GM18505 (cell line): Measurements from ENCODE around the gene TAMALIN.

ENCODE experiments used
- ATAC-seq: cut with Tn5 transposase; IDR thresholded peaks from one replicate; pipeline ENCODE4 v1.9.1; 2021; ENCODE audit not compliant: unreplicated experiment
- POLR2A ChIP-seq: IDR thresholded peaks from 4 replicates; pipeline ENCODE4 v1.6.1; 2011; ENCODE audit warnings: borderline replicate concordance; ENCODE audit not compliant: insufficient read depth, insufficient read length; ENCODE audit errors: extremely low read depth

The TAMALIN gene

DNA sequence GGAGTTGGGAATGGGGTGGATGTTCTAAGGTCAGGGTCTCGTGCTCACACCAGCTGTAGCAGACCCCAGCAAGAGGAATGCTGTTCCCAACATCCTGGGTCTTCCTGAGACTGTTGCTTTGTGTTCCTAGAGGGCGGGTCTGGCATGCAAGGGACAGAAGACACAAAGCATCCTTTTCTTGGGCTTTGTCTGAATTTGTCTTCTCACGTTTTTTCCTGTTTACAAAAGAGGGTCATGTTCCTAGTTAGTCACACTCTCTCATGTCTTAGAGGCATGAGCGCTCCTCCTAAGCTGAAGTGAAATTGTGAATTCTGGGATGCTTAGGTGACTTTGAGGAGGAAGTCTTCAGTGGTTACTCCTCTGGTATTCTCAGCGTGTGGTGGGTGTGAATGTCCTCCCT, 9.6 kb upstream of the TAMALIN start:
- TF ChIP-seq POLR2A, result no peak
- no peak for ATAC-seq

DNA sequence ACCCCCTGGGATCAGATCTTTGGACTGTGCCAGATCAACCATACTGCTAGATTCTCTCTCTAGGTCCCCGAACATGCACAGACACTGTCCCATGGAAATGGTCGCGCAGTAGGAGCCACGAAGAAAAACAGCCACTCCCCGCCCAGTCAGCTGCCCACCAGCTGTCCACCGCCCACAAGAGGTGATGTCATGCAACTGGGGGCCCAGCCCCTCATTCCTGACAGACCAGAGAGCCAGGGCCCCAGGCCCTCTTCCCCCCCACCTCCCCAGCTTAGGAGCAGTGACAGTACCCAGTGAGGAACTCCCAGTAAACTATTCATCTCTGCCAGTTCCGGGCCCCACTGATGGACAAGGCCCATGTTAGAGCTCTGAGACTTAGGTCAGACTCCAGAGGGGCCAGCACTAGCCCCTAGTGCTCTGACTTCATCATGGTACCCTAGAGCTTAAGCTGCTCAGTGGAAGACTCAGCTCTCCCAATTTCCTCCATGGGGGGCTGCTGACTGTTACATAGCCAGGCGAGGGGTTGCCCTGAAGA, 3.7 kb upstream of the TAMALIN start:
- ATAC-seq, result no peak
- no peak for TF ChIP-seq POLR2A

GRCh38 chr12:52003591-52003990, 3.2 kb upstream of the TAMALIN start:
- no peak for TF ChIP-seq POLR2A
- ATAC-seq, result no peak

DNA sequence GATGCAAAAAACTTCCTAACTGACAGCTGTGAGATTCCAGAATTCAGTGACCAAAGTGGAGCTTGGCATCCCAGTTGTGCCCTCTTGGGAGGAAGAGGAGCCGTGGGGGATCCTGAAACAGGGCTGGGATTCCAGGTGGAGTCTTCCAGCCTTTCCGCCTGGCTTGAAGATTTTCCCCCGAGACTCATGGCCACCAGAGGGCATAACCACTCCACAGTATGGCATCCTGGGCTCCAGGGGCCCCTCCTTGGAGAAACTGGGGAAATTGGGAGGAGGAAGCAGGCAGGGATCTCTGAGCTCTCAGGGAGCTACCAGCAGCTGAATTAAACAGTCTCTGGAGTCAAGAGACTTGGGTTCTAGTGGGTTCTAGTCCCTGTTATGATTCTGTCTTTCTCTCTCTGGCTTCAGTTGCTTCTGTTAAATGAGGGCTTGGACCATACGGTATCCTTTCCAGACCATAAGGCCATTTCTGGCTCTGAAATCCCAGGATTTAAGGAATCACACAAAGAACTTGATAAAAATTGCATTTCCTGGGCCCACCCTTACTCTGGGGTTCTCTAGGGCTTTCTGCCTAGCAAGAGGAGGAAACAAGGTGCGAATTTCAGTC, 2.6 kb upstream of the TAMALIN start:
- no peak for ATAC-seq
- no peak for TF ChIP-seq POLR2A

DNA sequence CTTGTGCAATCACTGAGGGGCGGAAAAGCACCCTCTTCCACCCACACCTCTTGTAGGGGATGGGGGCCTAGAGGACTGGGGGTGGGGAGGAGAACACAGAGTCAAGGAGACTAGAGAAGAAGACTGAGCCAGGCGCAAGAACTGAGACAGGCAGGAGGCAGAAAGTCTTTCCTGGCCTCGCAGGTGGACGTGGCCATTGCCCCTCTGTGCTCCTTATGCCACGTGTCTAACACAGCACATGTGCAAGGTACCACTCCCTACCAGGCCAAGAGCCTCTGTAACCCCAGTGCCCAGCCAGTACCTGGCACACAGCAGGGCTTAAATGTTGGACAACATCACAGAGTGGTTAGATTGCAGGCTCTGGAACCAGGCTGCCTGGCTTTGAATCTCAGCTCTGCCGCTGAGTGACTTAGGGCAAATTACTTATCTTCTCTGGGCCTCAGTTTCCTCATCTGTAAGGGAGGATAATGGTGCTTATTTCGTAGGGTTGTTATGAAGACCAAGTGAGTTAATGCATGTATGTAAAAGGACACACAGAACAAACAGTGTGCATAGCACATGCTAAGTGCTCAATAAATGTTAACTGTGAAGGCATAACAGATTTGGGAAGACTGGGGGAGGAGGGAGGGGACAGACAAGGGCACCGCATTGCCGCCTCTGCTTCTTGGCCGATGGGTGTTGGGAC, 1.4 kb upstream of the TAMALIN start:
- TF ChIP-seq POLR2A, result no peak
- ATAC-seq, result no peak

DNA sequence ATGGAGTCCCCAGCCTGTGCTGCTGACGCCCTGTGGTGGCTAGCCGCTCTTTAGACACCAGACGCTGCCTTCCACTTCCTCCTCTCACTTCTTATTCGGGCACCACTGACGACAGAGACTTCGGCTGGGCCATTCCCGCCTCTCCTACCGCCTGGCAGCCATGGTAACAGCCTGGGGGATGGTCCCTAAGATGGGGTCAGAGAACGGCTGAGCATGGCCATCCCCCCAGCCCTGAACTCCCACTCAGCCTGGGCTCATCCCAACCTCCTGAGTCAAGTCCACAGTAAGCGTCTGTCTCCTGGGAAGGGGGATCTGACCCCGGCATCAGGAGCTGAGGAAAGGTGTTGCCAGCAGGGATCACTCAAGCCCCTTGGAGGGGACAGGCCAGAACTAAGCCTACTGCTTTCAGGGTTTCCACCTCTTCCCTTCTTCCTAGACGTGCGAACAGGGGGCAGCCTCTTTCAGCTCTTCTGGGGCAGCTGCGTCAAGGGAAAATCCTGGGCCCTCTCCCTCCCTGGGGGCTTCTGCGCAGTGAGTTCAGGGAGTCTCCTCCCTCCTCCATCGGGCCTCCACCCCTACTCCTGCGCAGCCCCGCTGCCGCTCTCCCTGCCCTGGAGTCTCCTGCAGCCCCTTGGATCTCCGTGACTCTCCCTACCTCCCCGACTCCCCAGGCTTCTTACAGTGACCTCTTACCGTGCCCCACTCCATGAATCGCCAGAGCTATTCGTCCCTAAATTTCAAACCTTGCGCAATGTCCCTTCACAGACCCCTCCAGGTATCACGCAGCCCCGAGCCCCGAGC, 643 bp upstream of the TAMALIN start:
- TF ChIP-seq POLR2A, result no peak
- ATAC-seq, result peak; percentile 58

GRCh38 chr12:52007158-52007921, 594 bp downstream of the TAMALIN start:
- TF ChIP-seq POLR2A, result no peak
- ATAC-seq, result no peak

GRCh38 chr12:52007982-52008510, 1.3 kb downstream of the TAMALIN start:
- no peak for ATAC-seq
- no peak for TF ChIP-seq POLR2A

DNA sequence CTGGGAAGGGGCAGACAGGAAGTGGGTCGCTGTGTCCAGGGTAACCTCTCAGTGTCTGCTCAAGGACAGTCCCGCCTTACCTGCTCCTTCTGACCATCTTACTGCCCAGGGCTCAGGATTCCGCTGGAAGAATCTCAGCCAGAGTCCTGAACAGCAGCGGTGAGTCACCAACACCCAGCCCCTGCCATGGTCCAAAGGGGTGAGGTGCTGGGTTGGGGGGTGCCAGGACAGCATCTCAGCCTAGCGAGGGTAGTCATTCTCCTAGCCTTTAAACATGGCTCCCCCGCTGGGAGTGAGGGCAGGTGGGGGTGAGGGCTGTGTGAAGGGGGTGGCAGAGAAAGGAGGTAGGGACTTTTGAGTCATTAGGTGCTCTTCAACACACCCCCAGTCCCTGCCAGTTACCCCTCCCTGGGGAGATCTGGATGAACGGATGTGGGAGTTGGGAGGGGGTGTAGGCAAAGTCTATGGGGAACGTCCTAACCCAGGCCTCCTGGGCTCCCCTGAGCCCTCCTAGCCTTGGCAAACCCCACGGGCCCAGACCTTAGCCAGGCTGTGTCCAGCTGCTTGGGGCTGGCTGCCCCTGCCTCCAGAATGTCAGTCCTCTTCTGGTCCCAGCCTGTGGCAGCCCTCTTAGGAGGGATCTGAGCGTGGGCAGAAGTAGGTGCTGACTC, 2.5 kb downstream of the TAMALIN start:
- TF ChIP-seq POLR2A, result no peak
- no peak for ATAC-seq

DNA sequence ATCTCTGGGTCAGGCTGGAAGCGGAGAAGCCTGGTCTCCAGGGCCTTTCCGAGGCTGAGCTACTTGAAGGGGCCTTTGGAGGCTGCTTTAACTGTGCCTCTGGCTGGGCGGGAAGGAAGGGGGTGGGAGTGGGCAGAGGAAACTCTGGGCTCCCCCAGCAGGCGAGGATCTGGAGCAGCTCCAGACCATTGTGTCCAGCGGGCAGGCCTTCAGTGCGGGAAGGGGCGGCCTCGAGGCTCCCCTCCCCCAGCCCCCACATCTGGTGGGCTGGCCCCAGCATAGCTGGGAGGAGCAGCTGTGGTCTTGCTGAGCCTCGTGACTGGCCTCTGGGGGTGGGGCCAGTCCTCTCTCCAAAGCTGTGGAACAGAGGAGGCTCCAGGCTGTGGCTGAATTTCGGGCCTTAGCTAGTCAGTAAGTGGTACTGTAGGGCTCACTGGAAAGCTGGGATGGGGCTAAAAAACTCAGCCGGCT, 3.4 kb downstream of the TAMALIN start:
- no peak for ATAC-seq

DNA sequence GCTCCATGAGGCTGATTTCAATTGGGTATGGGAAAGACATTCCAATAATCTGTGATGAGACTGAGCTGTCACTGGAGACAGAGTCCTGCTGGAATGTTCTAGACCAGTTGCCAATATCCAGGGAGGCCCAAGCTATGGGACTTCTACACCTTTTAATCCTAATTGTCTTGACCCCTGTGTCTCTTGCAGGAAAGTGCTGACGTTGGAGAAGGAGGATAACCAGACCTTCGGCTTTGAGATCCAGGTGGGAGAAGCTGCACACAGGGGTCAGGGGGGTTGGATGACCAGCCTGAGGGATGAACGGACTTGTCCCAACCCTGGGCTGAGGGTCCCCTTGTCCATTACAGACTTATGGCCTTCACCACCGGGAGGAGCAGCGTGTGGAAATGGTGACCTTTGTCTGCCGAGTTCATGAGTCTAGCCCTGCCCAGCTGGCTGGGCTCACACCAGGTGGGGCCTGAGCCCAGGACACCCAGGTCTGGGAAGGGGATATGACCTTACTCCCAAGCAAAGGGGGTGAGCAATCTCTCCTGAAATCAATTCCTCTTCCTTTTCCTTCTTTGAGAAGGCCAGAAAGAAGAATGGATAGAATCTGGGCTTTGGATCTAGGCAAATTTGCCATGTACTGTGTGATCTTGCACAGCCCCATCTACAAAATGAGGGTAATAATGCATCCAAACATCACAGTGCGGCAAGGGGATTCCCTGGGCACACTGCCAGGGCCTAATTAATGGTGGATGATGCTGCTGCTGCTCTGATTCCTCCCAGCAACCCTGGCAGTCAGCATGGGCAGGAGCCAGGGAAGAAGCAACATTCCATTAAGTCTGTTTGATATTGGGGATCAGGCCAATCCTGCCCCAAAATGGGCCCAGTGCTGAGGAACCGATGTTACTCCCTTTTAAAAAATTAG, 4.2 kb downstream of the TAMALIN start:
- ATAC-seq, result no peak
- no peak for TF ChIP-seq POLR2A

More for the DNA sequence above, 3.4 kb downstream of the TAMALIN start:
- no peak for TF ChIP-seq POLR2A
